ENCODE data around the gene SDK1.

DNA sequence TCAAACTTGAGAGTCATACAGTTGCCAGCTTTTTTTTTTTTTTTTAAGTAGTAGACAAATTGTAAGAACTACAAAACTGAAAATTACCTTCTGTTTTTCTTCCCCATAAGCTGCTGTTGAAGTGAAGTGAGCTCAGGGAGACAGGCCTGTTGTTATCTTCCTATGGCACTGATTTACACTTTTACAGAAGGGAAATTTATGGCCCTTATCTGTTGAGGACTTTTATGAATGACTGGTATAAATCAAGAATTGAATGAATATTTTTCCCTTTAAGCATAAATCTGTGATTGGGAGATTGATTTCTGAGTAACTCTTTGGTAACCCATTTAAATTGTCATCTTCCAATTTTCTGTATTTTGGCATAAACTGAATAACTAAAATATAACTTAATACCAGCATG is 124.0 kb downstream of the SDK1 start:
- TF ChIP-seq, protein P1, sequence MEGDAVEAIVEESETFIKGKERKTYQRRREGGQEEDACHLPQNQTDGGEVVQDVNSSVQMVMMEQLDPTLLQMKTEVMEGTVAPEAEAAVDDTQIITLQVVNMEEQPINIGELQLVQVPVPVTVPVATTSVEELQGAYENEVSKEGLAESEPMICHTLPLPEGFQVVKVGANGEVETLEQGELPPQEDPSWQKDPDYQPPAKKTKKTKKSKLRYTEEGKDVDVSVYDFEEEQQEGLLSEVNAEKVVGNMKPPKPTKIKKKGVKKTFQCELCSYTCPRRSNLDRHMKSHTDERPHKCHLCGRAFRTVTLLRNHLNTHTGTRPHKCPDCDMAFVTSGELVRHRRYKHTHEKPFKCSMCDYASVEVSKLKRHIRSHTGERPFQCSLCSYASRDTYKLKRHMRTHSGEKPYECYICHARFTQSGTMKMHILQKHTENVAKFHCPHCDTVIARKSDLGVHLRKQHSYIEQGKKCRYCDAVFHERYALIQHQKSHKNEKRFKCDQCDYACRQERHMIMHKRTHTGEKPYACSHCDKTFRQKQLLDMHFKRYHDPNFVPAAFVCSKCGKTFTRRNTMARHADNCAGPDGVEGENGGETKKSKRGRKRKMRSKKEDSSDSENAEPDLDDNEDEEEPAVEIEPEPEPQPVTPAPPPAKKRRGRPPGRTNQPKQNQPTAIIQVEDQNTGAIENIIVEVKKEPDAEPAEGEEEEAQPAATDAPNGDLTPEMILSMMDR (IDR thresholded peaks at IDR 0.05; ENCODE audit: low read depth, low read length, missing input control): no peak
- TF ChIP-seq, protein P2, sequence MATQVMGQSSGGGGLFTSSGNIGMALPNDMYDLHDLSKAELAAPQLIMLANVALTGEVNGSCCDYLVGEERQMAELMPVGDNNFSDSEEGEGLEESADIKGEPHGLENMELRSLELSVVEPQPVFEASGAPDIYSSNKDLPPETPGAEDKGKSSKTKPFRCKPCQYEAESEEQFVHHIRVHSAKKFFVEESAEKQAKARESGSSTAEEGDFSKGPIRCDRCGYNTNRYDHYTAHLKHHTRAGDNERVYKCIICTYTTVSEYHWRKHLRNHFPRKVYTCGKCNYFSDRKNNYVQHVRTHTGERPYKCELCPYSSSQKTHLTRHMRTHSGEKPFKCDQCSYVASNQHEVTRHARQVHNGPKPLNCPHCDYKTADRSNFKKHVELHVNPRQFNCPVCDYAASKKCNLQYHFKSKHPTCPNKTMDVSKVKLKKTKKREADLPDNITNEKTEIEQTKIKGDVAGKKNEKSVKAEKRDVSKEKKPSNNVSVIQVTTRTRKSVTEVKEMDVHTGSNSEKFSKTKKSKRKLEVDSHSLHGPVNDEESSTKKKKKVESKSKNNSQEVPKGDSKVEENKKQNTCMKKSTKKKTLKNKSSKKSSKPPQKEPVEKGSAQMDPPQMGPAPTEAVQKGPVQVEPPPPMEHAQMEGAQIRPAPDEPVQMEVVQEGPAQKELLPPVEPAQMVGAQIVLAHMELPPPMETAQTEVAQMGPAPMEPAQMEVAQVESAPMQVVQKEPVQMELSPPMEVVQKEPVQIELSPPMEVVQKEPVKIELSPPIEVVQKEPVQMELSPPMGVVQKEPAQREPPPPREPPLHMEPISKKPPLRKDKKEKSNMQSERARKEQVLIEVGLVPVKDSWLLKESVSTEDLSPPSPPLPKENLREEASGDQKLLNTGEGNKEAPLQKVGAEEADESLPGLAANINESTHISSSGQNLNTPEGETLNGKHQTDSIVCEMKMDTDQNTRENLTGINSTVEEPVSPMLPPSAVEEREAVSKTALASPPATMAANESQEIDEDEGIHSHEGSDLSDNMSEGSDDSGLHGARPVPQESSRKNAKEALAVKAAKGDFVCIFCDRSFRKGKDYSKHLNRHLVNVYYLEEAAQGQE (IDR thresholded peaks at IDR 0.05): no peak
- TF ChIP-seq TAF1 (conservative IDR thresholded peaks at IDR 0.05) (no peak), RXRA (IDR thresholded peaks at IDR 0.05) (no peak), GABPA (IDR thresholded peaks at IDR 0.05 in 1 of 2, conservative IDR thresholded peaks at IDR 0.05 in 1 of 2) (no peak), JUND (IDR thresholded peaks at IDR 0.05) (no peak), YY1 (IDR thresholded peaks at IDR 0.05) (no peak), SP1 (IDR thresholded peaks at IDR 0.05) (no peak), RAD21 (IDR thresholded peaks at IDR 0.05) (no peak)
- TF ChIP-seq, protein P3, sequence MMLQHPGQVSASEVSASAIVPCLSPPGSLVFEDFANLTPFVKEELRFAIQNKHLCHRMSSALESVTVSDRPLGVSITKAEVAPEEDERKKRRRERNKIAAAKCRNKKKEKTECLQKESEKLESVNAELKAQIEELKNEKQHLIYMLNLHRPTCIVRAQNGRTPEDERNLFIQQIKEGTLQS (IDR thresholded peaks at IDR 0.05): no peak

Measured in liver (tissue), 3 donors.